Sigmoid colon (tissue), 7 donors: ENCODE results near the gene ADRB2. TPM values are rescaled to one million over a fixed set of nuclear protein-coding genes. Genes with fewer than 3 reads are reported as not detected.

Experiments used
- DNase-seq: peaks from one replicate; pipeline ENCODE4 v3.0.0-alpha.2; 2019
- H3K27ac ChIP-seq, 4 donors: fragments of 200-600 bp; sonication (generic); one replicate each; pipeline ENCODE4 v1.5.1; 2016 to 2019; ENCODE audit warnings: mild to moderate bottlenecking in 1 of 4
- H3K27me3 ChIP-seq, 3 donors: fragments of 200-600 bp; sonication (generic); one replicate each; pipeline ENCODE4 v1.5.1; 2019; ENCODE audit warnings: mild to moderate bottlenecking in 1 of 3
- H3K36me3 ChIP-seq, 4 donors: fragments of 200-600 bp; sonication (generic); one replicate each; pipeline ENCODE4 v1.5.1; 2016 to 2019
- H3K4me1 ChIP-seq, 4 donors: fragments of 200-600 bp; sonication (generic); one replicate each; pipeline ENCODE4 v1.5.1; 2017 to 2019
- H3K4me3 ChIP-seq, 4 donors: fragments of 200-600 bp; sonication (generic); one replicate each; pipeline ENCODE4 v1.5.1; 2017 to 2019; ENCODE audit warnings: mild to moderate bottlenecking in 2 of 4, moderate library complexity in 1 of 4
- H3K9me3 ChIP-seq, 4 donors: fragments of 200-600 bp in 3 of 4; sonication (generic) in 3 of 4; one replicate each; pipeline versions ENCODE4 v1.5.1 to v1.6.1; 2013 to 2019
- CTCF ChIP-seq, 4 experiments: fragments of 450-650 bp in 3 of 4; fragments of 200-600 bp in 1 of 4; IDR thresholded peaks; one replicate each; pipeline ENCODE4 v1.5.1; 2016 to 2019; ENCODE audit warnings: antibody characterized with exemption in 4 of 4, mild to moderate bottlenecking in 3 of 4, moderate library complexity in 2 of 4
- EP300 ChIP-seq, 4 donors: sonication (generic); formaldehyde crosslinking; IDR thresholded peaks; one replicate each; pipeline ENCODE4 v1.6.1; 2017; ENCODE audit warnings: antibody characterized with exemption in 4 of 4
- POLR2A ChIP-seq, 2 donors: fragments of 450-650 bp; IDR thresholded peaks; one replicate each; pipeline ENCODE4 v1.6.1; 2016; ENCODE audit warnings: antibody characterized with exemption in 2 of 2, mild to moderate bottlenecking in 2 of 2, moderate library complexity in 2 of 2
- POLR2AphosphoS5 ChIP-seq, 4 donors: sonication (generic); formaldehyde crosslinking; IDR thresholded peaks; one replicate each; pipeline ENCODE4 v1.6.1; 2017; ENCODE audit warnings: antibody characterized with exemption in 4 of 4
- WGBS, 2 donors: extraction: QIAGEN DNeasy Blood & Tissue Kit; methylation state at CpG; one replicate each; pipeline ENCODE4 v1.1.7; 2013; 5-methylcytosine and 5-hydroxymethylcytosine counted together
- intact Hi-C: fragments of 100-400 bp; cut with DNase I; formaldehyde crosslinking; loops from one replicate; pipeline ENCODE4 v1.15.1; 2023
- polyA plus RNA-seq, 3 donors: library from polyadenylated mRNA; stranded (reverse); fragments of 200-250 nt; gene quantifications; one replicate each; pipeline ENCODE4 v1.2.3, GENCODE V29; 2013
- total RNA-seq, 4 donors: library from RNA; depleted of rRNA; stranded (reverse); fragments of >200 nt; gene quantifications; one replicate each; pipeline ENCODE4 v1.1.0, GENCODE V29; 2016
- donor health status: healthy with polysubstance abuse.
- donor health status: Bipolar disorder and iron deficiency.
- donor health status: healthy.

The ADRB2 gene
- total and polyA plus RNA-seq, 7 donors, result 0.60 to 4.3 (median 2.3) TPM; not detected in 1

DNA sequence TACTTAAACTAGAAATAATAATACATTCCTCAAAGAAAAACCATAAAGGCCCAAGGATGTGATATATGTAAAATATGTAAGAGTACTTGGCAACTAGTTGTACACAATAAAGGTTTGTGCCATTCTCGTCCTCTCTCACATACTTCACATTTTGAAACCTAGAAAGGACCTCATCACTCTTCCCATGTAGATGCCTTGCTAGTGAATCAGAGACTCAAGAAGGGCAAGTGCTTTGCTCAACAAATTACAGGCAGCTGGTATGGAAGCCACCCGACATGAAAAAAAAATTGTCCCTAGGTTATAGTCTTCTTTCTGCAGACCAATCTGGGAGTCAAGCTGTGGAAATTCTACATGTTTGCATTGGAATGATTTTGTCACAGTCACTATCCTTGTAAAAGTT, 31.7 kb downstream of the ADRB2 start:
- Histone ChIP-seq H3K9me3 (no peaks in the 10 kb centered on the region), H3K4me3 (no peak overlapping the region), H3K4me1 (no peaks in the 10 kb centered on the region), H3K27ac (no peak overlapping the region), H3K27me3 (no peaks in the 10 kb centered on the region), H3K36me3 (no peaks in the 10 kb centered on the region)
- intact Hi-C loops, result no loop called here
- TF ChIP-seq POLR2AphosphoS5 (IDR thresholded peaks at IDR 0.05), result no peak
- 90% methylated on average over 2 of the region's 2 CpGs for WGBS, 2 donors
- no peak for DNase-seq

GRCh38 chr5:148858547-148858946, 32.1 kb downstream of the ADRB2 start:
- no peak overlapping the region for H3K4me3 ChIP-seq
- H3K27ac ChIP-seq, result no peak overlapping the region
- no peaks in the 10 kb centered on the region for H3K27me3 ChIP-seq
- no peak for DNase-seq
- H3K36me3 ChIP-seq, result no peaks in the 10 kb centered on the region
- WGBS, 2 donors, result 89 to 92% methylated on average over 6 of the region's 6 CpGs
- intact Hi-C loops, result no loop called here
- TF ChIP-seq EP300 (IDR thresholded peaks at IDR 0.05), result no peak
- no peak for TF ChIP-seq POLR2A (IDR thresholded peaks at IDR 0.05)
- TF ChIP-seq POLR2AphosphoS5 (IDR thresholded peaks at IDR 0.05), result no peak
- no peak for TF ChIP-seq CTCF (IDR thresholded peaks at IDR 0.05)
- H3K9me3 ChIP-seq, result no peaks in the 10 kb centered on the region
- H3K4me1 ChIP-seq, result no peaks in the 10 kb centered on the region

GRCh38 chr5:148859703-148860102, 33.3 kb downstream of the ADRB2 start:
- intact Hi-C loops, result no loop called here
- TF ChIP-seq POLR2AphosphoS5 (IDR thresholded peaks at IDR 0.05), result no peak
- no peak for TF ChIP-seq EP300 (IDR thresholded peaks at IDR 0.05)
- no peak for TF ChIP-seq CTCF (IDR thresholded peaks at IDR 0.05)
- TF ChIP-seq POLR2A (IDR thresholded peaks at IDR 0.05), result no peak

GRCh38 chr5:148860599-148860998, 34.2 kb downstream of the ADRB2 start:
- Histone ChIP-seq H3K27me3 (no peaks in the 10 kb centered on the region), H3K9me3 (no peaks in the 10 kb centered on the region), H3K4me3 (no peak overlapping the region), H3K27ac (no peak overlapping the region), H3K36me3 (no peaks in the 10 kb centered on the region), H3K4me1 (peaks cover 0 to 13% (median 12%) of the 10 kb centered on the region in 4 donors)
- no peak for TF ChIP-seq POLR2AphosphoS5 (IDR thresholded peaks at IDR 0.05)
- TF ChIP-seq POLR2A (IDR thresholded peaks at IDR 0.05), result no peak
- TF ChIP-seq CTCF (IDR thresholded peaks at IDR 0.05), result no peak
- WGBS, 2 donors, result 75 to 78% methylated on average over 5 of the region's 5 CpGs
- intact Hi-C loops, result no loop called here
- no peak for DNase-seq

More at GRCh38 chr5:148859703-148860102, 33.3 kb downstream of the ADRB2 start:
- 88 to 91% methylated on average over 2 of the region's 2 CpGs for WGBS, 2 donors
- Histone ChIP-seq H3K9me3 (no peaks in the 10 kb centered on the region), H3K27ac (no peak overlapping the region), H3K4me1 (peaks cover 0 to 9% (median 8%) of the 10 kb centered on the region in 4 donors), H3K4me3 (no peak overlapping the region), H3K27me3 (no peaks in the 10 kb centered on the region), H3K36me3 (no peaks in the 10 kb centered on the region)
- DNase-seq, result no peak

- Histone ChIP-seq H3K27ac (no peak overlapping the region), H3K36me3 (no peaks in the 10 kb centered on the region), H3K4me1 (peaks cover 0 to 13% (median 12%) of the 10 kb centered on the region in 4 donors), H3K4me3 (no peak overlapping the region), H3K9me3 (no peaks in the 10 kb centered on the region), H3K27me3 (no peaks in the 10 kb centered on the region)
- WGBS, 2 donors, result 76 to 87% methylated on average over 2 of the region's 2 CpGs
- intact Hi-C loops, result no loop called here
- TF ChIP-seq POLR2AphosphoS5 (IDR thresholded peaks at IDR 0.05), result no peak
- TF ChIP-seq EP300 (IDR thresholded peaks at IDR 0.05), result no peak
- TF ChIP-seq POLR2A (IDR thresholded peaks at IDR 0.05), result no peak
- no peak for TF ChIP-seq CTCF (IDR thresholded peaks at IDR 0.05)
- DNase-seq, result no peak
These were observed 34.7 kb downstream of the ADRB2 start for GRCh38 chr5:148861088-148861487.
